ENCODE results near the gene ABHD3.
"Not testable (repeated sequence)": the region's sequence is repeated elsewhere in the genome, so short reads cannot be mapped to it uniquely, and the experiment has no call there.

Gene ABHD3

GRCh38 chr18:21650311-21650710 is 54.3 kb downstream of the ABHD3 start:
- no peak for DNase-seq (ENCODE audit: low read depth, low spot score)

DNA sequence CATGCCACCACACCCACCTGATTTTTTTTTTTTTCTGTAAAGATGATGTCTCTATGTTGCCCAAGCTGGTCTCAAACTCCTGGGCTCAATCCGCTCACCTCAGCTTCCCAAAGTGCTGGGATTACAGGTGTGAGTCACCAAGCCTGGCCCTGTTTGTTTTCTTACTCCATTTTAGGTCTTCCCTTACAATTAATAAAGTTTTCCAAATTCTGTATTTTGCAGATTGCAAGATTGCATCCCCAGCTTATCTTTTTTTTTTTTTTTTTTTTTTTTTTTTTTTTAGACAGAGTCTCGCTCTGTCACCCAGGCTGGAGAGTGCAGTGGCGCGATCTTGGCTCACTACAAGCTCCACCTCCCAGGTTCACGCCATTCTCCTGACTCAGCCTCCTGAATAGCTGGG is 64.2 kb downstream of the ABHD3 start:
- not testable (repeated sequence) for DNase-seq (ENCODE audit: low read depth, low spot score)

GRCh38 chr18:21638822-21639221 is 65.8 kb downstream of the ABHD3 start:
- DNase-seq (ENCODE audit: low read depth, low spot score) = no peak

DNA sequence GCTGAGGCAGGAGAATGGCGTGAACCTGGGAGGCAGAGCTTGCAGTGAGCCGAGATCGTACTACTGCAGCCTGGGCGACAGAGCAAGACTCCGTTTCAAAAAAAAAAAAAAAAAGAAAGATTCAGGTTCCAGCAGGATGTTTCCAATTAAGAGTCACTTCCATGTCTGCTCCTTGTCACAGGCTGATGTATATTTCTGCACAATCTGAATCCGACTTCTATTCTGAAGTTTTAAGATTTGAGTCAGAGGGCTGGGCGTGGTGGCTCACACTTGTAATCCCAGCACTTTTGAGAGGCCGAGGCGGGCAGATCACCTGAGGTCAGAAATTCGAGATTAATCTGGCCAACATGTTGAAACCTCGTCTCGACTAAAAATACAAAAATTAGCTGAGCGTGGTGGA is 67.8 kb downstream of the ABHD3 start:
- no peak for DNase-seq (ENCODE audit: low read depth, low spot score)

- no peak for DNase-seq (ENCODE audit: low read depth, low spot score)
Observed at GRCh38 chr18:21634588-21635199, 69.9 kb downstream of the ABHD3 start.

DNA sequence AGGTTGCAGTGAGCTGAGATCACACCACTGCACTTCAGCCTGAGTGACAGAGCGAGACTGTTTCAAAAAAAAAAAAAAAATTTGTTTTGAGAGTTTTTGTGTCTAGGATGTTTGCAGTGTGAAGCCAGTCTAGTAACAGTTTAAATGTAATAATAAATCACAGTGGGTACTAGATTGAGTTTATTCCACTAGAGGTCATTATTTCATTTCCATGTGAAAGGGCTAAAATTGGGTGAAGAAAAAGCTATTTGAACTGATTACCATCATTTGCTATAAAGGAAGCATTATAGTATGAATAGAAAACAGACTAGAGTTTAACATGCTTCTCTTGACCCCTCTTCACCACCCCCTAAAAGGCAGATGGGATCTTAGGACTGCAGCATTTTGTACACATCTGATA is 72.2 kb downstream of the ABHD3 start:
- DNase-seq (ENCODE audit: low read depth, low spot score) = no peak

DNA sequence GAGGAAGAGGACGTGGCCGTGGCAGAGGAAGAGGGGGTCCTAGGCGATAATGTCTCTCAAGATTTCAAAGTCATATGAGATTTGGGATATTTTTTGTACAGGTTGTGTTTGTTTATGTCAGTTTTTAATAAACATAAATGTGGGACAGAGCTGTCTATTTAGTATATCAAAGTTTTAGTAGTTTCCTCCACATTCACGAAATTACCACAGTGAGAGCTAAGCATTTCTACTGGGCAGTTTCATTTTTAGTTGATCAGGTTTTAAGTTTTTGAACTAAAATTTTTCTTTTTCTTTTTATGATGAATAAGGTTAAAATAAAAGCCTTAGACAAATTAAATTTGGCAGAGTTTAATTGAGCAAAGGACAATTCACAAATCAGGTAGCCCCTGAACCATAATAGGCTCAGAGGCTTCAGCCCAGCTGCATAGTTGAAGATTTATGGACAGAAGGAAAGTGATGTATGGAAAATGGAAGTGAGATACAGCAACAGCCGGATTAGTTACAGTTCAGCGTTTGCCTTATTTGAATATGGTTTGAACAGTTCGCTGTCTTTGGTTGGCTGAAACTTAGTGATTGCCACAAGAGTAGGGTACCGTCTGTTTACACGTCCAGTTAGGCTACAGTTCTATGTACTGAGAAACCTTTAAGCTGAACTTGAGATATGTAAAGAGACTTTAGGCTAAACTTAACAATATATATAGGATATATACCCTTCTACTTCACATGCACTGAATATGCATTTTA is 75.3 kb downstream of the ABHD3 start:
- DNase-seq (ENCODE audit: low read depth, low spot score) = no peak

GRCh38 chr18:21621640-21622039 is 82.9 kb downstream of the ABHD3 start:
- DNase-seq (ENCODE audit: low read depth, low spot score) = not testable (repeated sequence)

- DNase-seq (ENCODE audit: low read depth, low spot score) = peak; percentile 79
Observed at GRCh38 chr18:21612125-21613039, 92.2 kb downstream of the ABHD3 start, which contains the start of gene SNRPD1. TSS of gene SNRPD1 (plus strand) at chr18:21612314. CDS start at chr18:21612430, 116 bp downstream.

DNA sequence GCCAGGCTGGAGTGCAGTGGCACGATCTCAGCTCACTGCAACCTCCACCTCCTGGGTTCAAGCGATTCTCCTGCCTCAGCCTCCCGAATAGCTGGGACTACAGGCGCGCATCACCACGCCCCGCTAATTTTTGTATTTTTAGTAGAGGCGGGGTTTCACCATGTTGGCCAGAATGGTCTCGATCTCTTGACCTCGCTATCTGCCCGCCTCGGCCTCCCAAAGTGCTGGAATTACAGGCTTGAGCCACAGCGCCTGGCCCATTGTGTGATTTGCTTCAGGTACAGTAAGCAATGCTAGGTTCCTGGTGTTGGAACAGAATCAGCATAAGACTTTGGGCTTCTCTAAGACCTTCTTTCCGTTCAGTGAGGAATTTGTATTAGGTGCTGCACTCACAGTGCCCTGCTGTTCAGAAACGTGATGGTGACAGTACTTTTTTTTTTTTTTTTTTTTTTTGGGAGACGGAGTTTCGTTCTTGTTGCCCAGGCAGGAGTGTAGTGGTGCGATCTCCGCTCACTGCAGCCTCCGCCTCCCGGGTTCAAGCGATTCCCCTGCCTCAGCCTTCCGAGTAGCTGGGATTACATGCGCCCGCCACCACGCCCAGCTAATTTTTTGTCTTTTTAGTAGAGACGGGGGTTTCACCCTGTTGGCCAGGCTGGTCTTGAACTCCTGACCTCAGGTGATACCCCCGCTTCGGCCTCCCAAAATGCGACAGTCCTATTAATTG is 93.0 kb downstream of the ABHD3 start:
- DNase-seq (ENCODE audit: low read depth, low spot score) = not testable (repeated sequence)

DNA sequence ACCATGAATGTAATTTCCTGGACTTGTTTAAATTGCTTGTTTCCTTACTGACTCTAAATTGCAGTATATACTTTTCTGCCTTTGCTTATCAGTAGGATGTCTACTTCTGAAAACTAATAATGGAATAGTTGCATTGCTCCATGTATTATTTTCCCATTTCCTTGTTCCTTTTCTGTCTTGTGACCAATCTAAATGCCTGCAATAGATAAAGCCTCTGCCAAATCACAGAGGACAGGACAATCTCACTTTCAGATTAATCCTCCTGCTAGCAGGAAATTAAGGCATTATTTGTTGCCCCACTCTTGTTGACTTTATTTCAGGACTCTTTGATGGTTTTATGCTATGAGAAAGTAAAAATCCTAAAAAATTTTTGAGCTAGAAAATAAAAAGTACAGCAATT is 99.4 kb downstream of the ABHD3 start:
- no peak for DNase-seq (ENCODE audit: low read depth, low spot score)

- no peak for DNase-seq (ENCODE audit: low read depth, low spot score)
Observed at GRCh38 chr18:21604671-21605070, 99.9 kb downstream of the ABHD3 start.

- DNase-seq (ENCODE audit: low read depth, low spot score) = no peak
Observed at GRCh38 chr18:21602299-21602587, 102.3 kb downstream of the ABHD3 start.
